Smooth muscle cell (in vitro differentiated cells): ENCODE data around the gene LINGO1. TPM values are rescaled to one million over a fixed set of nuclear protein-coding genes. Genes with fewer than 3 reads are reported as not detected.

Source experiments
- DNase-seq: peaks from one replicate; lab custom pipeline; 2025; ENCODE audit not compliant: unreplicated experiment; lab: John Stamatoyannopoulos, UW
- H2AFZ ChIP-seq: fragments of 200-600 bp; sonication (generic); 2 replicates; pipeline ENCODE4 v1.6.0; 2016; ENCODE audit warnings: antibody characterized with exemption, low read depth, mild to moderate bottlenecking
- H3F3A ChIP-seq: fragments of 200-600 bp; sonication (generic); 2 replicates; pipeline ENCODE4 v1.6.0; 2017; ENCODE audit warnings: antibody characterized with exemption, low read depth
- H3K27ac ChIP-seq: fragments of 200-600 bp; sonication (generic); 2 replicates; pipeline ENCODE4 v1.5.1; 2016; ENCODE audit warnings: low read depth, mild to moderate bottlenecking
- H3K27me3 ChIP-seq: fragments of 200-600 bp; sonication (generic); 2 replicates; pipeline ENCODE4 v1.6.1; 2016; ENCODE audit warnings: low read depth, mild to moderate bottlenecking
- H3K36me3 ChIP-seq: fragments of 200-600 bp; sonication (generic); 2 replicates; pipeline ENCODE4 v1.5.1; 2016; ENCODE audit warnings: low read depth
- H3K4me1 ChIP-seq: fragments of 200-600 bp; sonication (generic); 2 replicates; pipeline ENCODE4 v1.5.1; 2016; ENCODE audit warnings: low read depth
- H3K4me2 ChIP-seq: fragments of 200-600 bp; sonication (generic); 2 replicates; pipeline ENCODE4 v1.6.0; 2016; ENCODE audit warnings: mild to moderate bottlenecking
- H3K4me3 ChIP-seq: fragments of 200-600 bp; sonication (generic); 2 replicates; pipeline ENCODE4 v1.5.1; 2016; ENCODE audit warnings: mild to moderate bottlenecking
- H3K79me2 ChIP-seq: fragments of 200-600 bp; sonication (generic); 2 replicates; pipeline ENCODE4 v1.6.0; 2016; ENCODE audit warnings: low read depth, mild to moderate bottlenecking
- H3K9ac ChIP-seq: fragments of 200-600 bp; sonication (generic); 2 replicates; pipeline ENCODE4 v1.6.0; 2016; ENCODE audit warnings: low read depth
- H3K9me3 ChIP-seq: fragments of 200-600 bp; sonication (generic); replicated peaks from 2 replicates; pipeline ENCODE4 v1.5.1; 2016; ENCODE audit warnings: low read depth
- H4K20me1 ChIP-seq: fragments of 200-600 bp; sonication (generic); 2 replicates; pipeline ENCODE4 v1.6.0; 2016; ENCODE audit warnings: low read depth
- WGBS: methylation state at CpG from one replicate; pipeline ENCODE4 v1.1.7; 2016; ENCODE audit warnings: low lambda C conversion rate; 5-methylcytosine and 5-hydroxymethylcytosine counted together
- polyA plus RNA-seq: library from polyadenylated mRNA; unstranded; fragments of >200 nt; fragmentation: Nextera tagmentation; extraction: Ambion mirVana; gene quantifications from 2 replicates; pipeline ENCODE4 v1.2.1, GENCODE V29; 2016
- total RNA-seq: library from RNA; depleted of rRNA; stranded (reverse); fragments of >200 nt; gene quantifications from 2 replicates; pipeline ENCODE4 v1.2.3, GENCODE V29; 2014
- TF ChIP-seq, protein P1 (sequence below): fragments of 200-600 bp; sonication (generic); IDR thresholded peaks from 2 replicates; pipeline ENCODE4 v1.5.1; 2017; ENCODE audit warnings: borderline replicate concordance, mild to moderate bottlenecking, antibody characterized with exemption; ENCODE audit not compliant: insufficient read depth, poor library complexity, severe bottlenecking

Gene LINGO1
- total and polyA plus RNA-seq, 2 experiments from 2014 or later, result 3.5 to 13.4 TPM

DNA sequence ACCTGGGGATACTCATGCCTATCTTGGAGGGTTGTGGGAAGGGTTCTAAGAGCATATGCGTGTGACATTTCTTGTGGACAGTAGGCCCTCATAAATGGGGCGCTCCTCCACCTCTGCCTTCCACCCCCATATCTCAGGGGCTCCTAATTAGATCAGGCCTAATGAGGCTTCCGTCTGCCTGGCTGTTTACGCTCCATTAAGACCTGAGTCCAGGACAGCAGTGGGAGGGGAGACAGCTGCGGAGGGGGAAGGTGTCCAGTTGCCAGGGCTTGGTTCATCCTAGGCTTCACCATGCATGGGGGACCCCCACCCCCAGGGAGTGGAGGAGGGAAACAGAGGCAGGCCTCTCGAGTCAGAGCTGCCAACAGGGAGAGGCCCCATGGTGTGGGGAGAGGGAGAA, 9.3 kb upstream of the LINGO1 start:
- Histone ChIP-seq H3K4me3 (no peak overlapping the region), H3K27me3 (no peaks in the 10 kb centered on the region), H3F3A (no peaks in the 10 kb centered on the region), H3K27ac (no peak overlapping the region), H3K36me3 (no peaks in the 10 kb centered on the region), H3K4me2 (no peak overlapping the region), H3K4me1 (no peaks in the 10 kb centered on the region), H3K9me3 (no peaks in the 10 kb centered on the region), H3K79me2 (no peaks in the 10 kb centered on the region), H4K20me1 (no peaks in the 10 kb centered on the region), H3K9ac (no peak overlapping the region), H2AFZ (no peak overlapping the region)
- WGBS, result 92% methylated on average over 6 of the region's 6 CpGs
- DNase-seq, result no peak
- TF ChIP-seq, protein P1, sequence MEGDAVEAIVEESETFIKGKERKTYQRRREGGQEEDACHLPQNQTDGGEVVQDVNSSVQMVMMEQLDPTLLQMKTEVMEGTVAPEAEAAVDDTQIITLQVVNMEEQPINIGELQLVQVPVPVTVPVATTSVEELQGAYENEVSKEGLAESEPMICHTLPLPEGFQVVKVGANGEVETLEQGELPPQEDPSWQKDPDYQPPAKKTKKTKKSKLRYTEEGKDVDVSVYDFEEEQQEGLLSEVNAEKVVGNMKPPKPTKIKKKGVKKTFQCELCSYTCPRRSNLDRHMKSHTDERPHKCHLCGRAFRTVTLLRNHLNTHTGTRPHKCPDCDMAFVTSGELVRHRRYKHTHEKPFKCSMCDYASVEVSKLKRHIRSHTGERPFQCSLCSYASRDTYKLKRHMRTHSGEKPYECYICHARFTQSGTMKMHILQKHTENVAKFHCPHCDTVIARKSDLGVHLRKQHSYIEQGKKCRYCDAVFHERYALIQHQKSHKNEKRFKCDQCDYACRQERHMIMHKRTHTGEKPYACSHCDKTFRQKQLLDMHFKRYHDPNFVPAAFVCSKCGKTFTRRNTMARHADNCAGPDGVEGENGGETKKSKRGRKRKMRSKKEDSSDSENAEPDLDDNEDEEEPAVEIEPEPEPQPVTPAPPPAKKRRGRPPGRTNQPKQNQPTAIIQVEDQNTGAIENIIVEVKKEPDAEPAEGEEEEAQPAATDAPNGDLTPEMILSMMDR, result no peak

- WGBS, result 81% methylated on average over 2 of the region's 2 CpGs
- TF ChIP-seq, protein P1, result no peak
- Histone ChIP-seq H2AFZ (no peak overlapping the region), H3K9me3 (no peaks in the 10 kb centered on the region), H3F3A (no peaks in the 10 kb centered on the region), H3K27me3 (peaks cover 2% of the 10 kb centered on the region), H3K27ac (no peak overlapping the region), H3K9ac (no peak overlapping the region), H3K4me1 (no peaks in the 10 kb centered on the region), H3K36me3 (no peaks in the 10 kb centered on the region), H3K4me2 (no peak overlapping the region), H3K4me3 (no peak overlapping the region), H3K79me2 (no peaks in the 10 kb centered on the region), H4K20me1 (no peaks in the 10 kb centered on the region)
- DNase-seq, result no peak
Observed at GRCh38 chr15:77640615-77641014, 7.9 kb upstream of the LINGO1 start.

GRCh38 chr15:77639431-77639830, 6.7 kb upstream of the LINGO1 start:
- Histone ChIP-seq H3K4me1 (peaks cover 4% of the 10 kb centered on the region), H3K27ac (no peak overlapping the region), H3K79me2 (no peaks in the 10 kb centered on the region), H4K20me1 (no peaks in the 10 kb centered on the region), H3K36me3 (no peaks in the 10 kb centered on the region), H3F3A (no peaks in the 10 kb centered on the region), H3K9me3 (no peaks in the 10 kb centered on the region), H3K27me3 (peaks cover 14% of the 10 kb centered on the region), H3K4me3 (no peak overlapping the region), H2AFZ (no peak overlapping the region), H3K4me2 (no peak overlapping the region), H3K9ac (no peak overlapping the region)
- TF ChIP-seq, protein P1, result no peak
- WGBS, result 94% methylated on average over 12 of the region's 12 CpGs
- DNase-seq, result no peak

GRCh38 chr15:77637851-77638692, 5.4 kb upstream of the LINGO1 start:
- Histone ChIP-seq H3K36me3 (no peaks in the 10 kb centered on the region), H4K20me1 (no peaks in the 10 kb centered on the region), H3K4me3 (no peak overlapping the region), H3K79me2 (no peaks in the 10 kb centered on the region), H3K4me2 (no peak overlapping the region), H3K9me3 (no peaks in the 10 kb centered on the region), H3K4me1 (peaks cover 11% of the 10 kb centered on the region), H3K9ac (no peak overlapping the region), H3F3A (no peaks in the 10 kb centered on the region), H3K27ac (no peak overlapping the region), H3K27me3 (peaks cover 19% of the 10 kb centered on the region), H2AFZ (no peak overlapping the region)
- WGBS, result 79% methylated on average over 10 of the region's 10 CpGs
- DNase-seq, result no peak
- TF ChIP-seq, protein P1, result no peak
